HG02798 (cell line): Measurements from ENCODE around the gene KCTD20.

Source experiments
- ATAC-seq: cut with Tn5 transposase; IDR thresholded peaks from one replicate; pipeline ENCODE4 v1.9.1; 2021; ENCODE audit warnings: mild to moderate bottlenecking; ENCODE audit not compliant: unreplicated experiment, poor library complexity

The KCTD20 gene

DNA sequence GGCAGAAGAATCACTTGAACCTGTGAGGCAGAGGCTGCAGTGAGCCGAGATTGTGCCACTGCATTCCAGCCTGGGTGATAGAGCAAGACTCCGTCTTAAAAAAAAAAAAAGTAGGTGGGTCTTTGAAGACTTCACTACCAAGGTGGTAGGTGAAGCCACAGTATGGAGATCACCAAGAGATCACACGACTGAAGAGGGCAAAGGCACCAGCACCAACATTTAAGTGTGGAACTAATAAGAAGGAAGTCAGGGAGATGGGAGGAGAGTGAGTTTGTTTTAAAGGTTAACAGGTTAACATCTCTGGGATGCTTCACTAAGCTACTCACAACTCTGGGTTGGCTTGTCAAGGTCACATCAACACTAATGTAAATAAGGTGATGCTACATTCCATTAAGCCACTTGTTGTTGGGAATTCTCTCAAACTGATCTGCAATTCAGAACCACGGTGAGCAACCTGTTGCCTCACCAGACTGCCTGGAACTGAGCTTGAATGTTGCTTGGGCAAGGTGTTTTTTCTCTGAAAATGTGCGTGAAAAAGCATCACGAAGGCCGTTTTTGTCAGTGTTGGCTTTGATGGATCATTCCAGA, 48.7 kb downstream of the KCTD20 start:
- ATAC-seq, result no peak

DNA sequence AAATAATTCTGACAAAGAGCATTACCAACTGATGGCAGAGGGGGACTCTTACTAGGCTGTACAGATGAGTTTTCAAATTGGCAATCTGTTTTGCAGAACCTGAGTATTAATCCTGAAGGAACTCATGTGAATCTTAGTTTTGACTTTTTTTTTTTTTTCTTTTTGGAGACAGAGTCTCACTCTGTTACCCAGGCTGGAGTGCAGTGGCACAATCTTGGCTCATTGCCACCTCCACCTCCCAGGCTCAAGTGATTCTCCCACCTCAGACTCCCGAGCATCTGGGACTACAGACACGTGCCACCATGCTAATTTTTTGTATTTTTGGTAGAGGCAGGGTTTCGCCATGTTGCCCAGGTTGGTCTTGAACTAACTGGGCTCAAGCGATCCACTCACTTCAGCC, 49.3 kb downstream of the KCTD20 start:
- no peak for ATAC-seq

DNA sequence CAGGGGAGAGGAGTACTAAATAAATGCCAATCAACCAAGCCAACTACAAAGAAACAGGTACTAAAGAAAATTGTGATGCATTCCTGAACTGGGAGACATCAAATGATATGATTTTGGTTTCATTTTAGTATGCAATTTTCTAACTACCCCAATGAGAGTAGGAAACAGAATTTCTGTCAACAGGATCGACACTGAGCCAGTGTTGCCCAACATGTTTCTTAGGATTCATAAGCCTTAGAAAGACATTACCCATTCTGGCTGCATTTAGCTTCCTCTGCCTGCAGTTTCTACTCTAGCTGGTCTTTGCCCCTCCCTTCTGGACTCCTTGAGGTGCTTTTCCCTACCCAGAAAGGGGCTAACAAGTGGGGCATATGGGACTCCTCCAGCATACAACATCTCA, 49.8 kb downstream of the KCTD20 start:
- ATAC-seq, result no peak

DNA sequence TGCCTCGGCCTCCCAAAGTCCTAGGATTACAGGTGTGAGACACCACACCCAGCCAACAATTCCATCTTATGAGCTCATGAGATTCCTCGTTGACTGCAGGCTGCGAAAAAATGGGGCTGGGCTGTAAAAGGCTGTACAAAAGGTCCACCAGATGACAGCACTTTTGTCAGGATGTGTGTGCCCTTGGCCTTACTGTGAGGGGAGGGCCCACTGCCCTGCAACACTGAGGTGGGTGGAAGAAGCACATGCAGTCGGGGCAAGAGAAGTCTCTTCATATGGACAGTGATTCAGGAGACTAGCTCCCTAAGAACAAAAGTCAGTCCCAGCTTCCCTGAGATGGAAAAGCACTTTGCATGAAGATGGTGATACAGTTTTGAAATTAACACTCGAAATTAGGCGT, 50.5 kb downstream of the KCTD20 start:
- ATAC-seq, result no peak

DNA sequence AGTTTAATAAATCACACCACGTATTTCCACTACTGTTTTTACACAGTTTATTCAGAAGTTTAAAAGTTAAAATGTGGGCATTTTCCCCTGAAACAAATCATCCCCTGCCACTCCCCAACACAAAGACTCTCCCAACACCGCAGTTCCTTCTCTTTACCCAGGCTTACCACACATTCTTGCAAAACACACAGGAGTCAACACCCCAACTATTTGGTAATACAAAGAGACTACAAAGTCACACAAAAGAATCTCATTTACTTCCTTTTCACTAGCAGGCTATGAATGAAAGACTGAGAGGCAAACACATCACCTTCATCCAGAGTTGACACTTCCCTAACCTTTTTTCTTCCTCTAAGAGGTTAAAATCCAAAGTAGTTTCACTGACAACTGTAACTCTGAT, 51.1 kb downstream of the KCTD20 start:
- no peak for ATAC-seq

DNA sequence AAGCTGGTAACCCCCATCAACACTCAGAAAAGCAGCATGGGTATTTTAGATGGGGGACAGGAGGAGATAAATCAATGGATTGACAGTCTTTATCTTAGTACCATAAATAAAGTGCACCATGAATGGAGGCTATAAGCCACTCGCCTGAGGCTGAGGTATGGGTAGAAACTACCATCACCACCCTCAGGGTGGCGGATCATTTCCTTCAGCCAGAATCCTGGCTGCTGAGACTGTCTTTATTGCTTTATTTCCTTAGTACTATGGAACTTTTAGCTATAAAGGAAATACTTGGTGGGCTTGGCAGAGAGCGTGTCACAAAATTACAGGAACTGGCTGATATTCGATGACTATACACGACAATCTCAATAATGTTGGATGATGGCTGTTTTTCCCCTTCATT, 52.3 kb downstream of the KCTD20 start:
- no peak for ATAC-seq

DNA sequence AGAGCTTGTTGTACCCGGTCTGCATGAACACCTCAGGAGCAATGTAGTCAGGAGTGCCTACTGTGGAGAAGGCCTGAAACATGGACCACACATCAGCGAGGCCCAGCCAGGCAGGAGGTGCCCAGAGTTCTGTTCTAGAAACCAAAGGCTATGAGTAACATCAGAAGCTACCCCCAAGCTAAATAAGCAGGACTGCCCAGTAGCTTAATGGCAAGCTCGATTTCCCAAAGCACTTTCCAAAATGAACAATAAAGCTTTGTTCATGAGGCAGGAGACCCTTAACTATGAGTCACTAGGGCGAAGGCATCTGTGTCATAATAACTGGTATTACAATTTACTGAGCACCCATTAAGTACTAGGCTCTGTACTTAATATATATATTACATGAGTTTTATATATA, 57.1 kb downstream of the KCTD20 start:
- ATAC-seq, result no peak

DNA sequence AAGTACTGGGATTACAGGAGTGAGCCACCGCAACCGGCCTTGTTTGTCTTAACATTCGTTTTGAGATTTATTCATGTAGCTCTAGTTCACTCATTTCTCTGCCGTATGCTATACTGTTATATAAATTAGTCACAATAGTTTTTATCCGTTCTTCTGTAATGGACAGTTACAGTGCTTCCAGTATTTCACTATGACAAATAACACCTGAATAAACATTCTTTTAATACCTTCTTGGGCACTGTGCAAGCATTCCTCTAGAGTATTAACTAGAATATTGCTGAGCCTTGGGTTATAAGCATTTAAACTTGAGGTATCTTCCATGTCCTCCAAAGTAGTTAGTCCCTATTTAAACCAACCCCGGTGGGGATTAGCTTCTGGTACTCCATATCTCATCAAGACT, 58.9 kb downstream of the KCTD20 start:
- no peak for ATAC-seq

DNA sequence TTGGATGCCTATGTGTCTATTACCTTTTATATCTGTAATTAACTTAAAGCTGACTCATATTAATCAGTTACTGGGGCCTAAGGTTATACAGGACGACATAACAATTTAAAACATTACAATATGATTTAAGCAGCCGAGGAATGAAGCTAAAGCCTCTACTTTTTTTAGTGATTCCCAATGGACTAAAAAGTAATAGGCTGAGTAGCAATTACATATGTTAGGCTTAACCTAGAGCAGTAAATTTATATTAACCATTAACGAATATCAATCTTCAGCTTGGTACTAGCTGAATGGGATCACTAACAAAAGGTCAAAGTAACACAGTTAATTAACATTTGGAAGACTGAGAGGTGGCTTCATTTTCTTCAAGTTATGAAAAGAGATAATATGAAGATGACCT, 61.4 kb downstream of the KCTD20 start:
- no peak for ATAC-seq

DNA sequence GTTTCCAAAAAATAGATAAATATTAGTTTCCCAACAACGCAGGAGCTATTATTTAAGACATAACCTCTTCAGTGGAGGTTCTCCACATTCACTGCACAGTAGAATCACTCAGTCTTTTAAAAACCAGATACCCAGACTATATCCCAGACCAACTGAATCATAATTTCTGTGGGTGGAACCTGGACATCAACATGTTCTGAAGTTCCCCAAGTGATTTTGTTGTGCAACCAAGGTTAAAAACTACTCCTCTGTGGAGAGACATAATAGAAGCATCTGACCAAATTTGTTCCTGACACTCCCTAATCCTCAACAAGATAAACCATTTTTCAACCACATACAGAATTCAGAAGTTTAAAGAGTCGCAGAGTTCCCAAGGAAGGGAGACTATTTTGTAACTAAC, 62.2 kb downstream of the KCTD20 start:
- ATAC-seq, result no peak

DNA sequence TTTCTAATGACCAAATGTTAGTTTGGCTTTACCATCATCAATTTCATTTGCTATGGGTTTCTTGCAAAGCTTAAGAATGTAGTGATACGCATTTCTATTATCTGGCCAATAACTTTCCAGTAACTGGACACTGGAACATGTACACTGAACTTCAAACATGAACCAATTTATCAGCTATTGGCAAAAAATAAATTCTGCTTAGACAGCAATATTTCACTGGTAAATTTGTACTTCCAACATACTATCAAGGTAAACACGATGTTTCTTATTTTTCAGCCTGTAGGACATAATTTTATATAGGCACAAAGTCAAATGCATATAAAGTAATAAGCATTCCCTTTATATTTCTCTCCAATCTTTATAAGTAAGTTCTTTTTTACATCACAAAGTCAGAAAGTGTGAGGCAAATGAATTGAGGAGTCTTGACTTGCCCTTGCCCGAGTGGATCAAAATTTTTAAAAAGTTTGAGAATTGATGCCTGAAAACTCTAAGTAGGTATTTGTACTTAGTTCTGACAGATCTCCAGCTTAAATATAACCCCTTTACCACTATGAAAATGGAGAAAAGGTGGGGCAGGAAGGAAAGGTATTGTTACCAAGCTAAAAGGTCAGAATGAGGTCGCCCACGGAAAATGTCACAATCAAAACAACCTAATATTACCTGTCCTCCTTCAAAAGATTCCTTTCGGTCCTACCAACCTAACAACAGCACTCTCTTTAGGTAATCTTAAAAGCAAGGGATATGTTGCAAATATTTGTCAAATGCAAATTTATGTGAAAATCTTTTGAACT, 63.1 kb downstream of the KCTD20 start:
- ATAC-seq, result no peak

DNA sequence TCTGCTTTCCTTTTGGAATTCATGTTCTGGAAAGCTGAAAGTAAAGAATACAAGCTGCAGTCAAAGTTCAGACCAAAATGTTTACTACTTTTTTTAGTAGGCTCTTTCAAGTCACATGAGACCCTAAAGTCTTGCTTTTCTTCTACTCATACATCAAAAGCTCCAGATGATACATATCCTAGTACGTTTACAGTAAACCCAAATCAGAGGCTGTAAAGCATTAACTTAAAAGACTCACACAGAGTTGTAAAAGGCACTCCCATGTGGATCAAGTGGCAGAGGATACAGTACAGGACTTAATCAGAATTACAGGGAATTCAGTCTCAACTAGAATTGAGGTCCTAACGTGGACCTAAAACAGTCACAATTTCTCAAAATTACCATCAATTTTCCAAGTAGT, 63.8 kb downstream of the KCTD20 start:
- ATAC-seq, result no peak

DNA sequence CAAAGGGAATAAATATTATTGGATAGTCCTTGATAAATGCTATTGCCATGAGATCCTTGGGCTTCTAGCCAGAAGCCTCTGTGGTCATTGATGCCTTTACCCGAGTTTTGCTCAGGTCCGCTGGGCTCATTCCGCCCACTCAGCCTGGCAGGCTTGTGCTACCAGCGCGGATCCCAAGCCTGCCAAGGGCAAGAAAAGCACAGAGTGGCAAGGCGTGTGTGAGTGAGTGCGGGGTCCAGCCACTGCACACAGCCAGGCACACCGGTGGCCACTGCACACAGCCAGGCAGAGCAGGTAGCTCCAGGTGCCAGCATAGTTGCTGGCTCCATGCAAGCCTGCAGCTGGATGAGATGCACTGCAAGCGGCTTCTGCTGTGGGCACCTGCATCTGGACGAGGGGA, 65.7 kb downstream of the KCTD20 start:
- no peak for ATAC-seq

DNA sequence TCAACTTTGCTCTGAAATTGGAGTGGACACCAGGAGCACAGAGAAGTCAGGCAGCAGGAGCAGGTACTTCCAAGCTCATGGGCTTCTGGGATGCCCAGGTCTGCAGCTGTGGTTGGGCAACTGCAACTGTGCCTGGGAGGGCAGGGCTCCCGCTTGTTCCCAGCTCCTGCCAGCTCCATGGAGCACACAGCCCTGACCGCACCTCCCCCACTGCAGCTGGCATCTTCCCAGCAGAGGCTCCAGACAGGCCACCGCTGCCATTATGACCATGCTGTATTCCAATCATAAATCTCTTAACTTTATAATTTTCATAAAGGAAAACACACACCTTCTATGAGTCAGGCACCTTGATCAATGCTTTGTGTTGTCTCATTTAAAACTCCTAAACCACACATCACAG, 67.6 kb downstream of the KCTD20 start:
- ATAC-seq, result no peak

DNA sequence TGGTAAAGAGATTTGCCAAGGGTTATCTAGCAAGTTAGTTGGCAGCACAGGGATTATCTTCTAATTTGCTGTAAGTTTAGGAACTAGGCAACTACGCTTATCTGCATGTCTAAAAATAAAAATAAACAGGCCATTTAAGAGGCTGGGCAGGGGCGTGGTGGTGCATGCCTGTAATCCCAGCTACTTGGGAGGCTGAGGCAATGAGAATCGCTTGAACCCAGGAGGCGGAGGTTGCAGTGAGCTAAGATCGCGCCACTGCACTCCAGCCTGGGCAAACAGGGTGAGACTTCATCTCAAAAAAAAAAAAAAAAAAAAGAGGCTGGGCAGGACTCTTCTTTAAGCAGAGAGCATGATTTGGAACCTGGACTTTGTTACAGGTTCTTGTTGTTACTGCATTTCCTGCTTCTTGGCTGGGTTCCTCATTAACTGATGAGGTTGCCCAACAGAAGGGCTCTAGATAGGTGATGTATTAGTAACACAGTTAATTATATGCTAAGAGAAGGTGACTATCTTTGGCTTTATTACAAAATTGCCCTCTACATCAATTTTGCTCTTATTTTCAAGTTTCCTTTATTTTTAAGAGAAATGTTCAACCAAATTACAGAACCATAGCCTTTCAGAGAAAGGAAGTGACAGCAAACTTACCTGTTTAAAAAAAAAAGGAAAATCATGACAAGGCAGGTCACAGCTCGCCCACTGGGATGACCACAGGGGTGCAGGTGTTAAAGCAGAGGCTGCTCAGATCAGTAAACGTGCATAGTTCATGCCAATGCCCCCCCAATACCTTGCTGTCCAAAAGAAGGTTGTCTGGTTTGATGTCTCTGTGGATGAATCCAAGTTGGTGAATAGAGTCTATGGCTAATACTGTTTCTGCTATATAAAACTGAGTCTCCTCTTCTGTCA, 72.0 kb downstream of the KCTD20 start:
- no peak for ATAC-seq

DNA sequence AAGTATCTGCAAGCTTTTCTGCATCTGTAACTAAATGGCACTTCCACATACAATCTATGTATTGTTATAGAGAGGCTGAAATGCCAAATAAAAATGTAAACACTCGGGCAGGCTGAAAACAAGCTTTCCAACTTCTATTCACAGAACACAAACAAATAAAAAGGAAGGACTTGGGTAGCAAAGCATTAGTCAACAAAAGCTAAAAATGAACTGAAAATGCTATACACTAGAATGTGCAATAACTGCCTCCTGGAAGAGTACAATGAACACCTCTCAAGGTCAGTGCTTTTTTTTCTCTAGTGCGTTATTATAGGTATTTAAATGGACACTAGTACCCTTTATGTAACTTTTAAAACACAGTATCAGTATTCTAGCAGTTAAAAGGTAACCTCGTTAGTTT, 73.0 kb downstream of the KCTD20 start:
- no peak for ATAC-seq

DNA sequence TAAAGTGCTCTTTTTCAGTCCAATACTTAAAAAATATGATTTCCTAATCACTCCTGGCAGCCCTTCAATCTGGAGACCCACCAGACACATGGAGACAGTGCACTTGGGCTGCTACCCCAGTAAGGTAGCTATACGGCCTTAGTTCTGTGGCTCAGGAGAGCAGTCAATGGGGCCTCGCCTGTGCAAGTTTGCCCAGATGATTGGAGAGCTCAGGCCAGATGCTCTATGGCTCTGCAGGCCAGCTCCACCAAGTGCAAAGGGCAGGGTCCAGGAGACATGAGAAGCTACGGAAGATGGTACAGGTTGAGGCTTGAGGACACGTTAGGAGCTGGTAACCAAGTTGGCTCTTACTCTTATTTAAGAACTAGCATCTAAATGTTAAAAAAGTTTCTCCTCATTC, 73.8 kb downstream of the KCTD20 start:
- ATAC-seq, result no peak

DNA sequence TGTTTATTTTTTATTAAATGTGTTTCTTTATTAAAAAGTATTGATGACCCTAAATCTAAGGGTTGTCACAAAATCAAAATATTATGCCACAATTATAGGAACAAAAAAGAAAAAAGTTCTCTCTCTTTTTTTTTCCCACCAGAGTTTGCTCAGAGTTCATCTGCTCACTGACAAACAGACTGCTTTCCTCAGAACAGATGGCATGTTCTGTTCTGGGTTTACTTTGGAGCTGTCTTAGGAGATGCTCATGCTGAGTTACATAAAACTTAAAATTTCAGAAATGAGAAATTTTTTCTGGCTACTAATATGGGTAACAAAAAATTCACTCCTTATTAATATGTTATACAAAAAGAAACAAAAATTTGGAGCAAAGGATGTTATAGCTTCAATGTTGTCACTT, 74.2 kb downstream of the KCTD20 start:
- no peak for ATAC-seq

DNA sequence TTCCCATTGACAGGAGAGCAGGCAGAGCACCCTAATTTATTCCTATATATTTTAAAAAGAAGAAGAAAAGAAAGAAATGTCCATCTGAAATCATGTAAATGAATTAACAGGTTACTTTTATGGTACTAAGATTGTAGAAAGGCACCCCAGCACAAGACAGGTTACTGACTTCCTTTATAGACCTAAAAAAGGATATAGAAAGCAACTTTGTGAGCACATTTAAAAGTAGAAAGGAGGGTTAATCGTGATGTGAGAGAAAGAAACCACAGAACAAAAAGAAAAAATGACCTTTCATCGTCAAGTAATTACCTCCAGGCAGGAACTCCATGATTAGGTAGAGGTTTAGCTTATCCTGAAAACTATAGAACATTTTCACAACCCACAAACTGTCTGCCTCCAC, 74.6 kb downstream of the KCTD20 start:
- ATAC-seq, result no peak

DNA sequence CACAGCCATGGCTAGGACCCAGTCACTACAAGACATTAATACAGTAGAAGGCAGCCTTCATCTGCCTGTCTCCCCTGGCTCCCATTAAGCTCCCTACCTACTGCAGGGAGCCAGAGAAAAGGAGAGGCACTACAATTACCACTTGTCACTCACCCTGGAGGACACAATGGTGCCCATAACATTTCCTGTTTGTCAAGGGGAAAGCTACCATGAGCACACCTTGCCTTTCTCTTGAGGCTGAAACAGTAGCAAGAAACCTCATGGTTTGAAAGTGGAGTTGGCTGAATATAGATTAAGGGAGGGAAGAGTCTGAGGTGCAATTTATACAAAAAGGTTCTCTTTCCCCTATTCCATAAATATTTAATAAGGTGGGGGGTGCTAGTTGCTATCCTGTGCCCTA, 76.6 kb downstream of the KCTD20 start:
- no peak for ATAC-seq

DNA sequence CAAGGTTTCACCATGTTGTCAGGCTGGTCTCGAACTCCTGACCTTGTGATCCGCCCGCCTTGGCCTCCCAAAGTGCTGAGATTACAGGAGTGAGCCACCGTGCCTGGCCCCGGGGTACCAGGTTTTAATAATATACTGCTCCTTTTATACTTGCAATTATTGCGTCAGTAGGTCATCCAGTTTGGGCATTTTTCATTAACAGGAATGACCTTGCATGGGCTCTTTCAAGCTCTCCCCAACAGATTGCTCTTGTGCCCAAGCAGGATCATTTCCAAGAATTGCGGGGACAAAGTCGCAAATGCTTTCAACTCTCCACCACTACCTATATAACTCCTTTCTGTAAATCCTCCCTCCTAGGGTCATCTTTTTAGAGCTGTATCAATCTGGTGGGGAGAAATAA, 80.7 kb downstream of the KCTD20 start:
- ATAC-seq, result no peak
